Spleen (tissue), 7 donors: ENCODE data around the gene KLHL33.

Source experiments
- POLR2A ChIP-seq, 3 donors: fragments of 450-650 bp; IDR thresholded peaks; one replicate each; pipeline ENCODE4 v1.5.1; 2017; ENCODE audit warnings: antibody characterized with exemption in 3 of 3, mild to moderate bottlenecking in 1 of 3
- POLR2AphosphoS5 ChIP-seq, 3 donors: sonication (generic); formaldehyde crosslinking; IDR thresholded peaks; one replicate each; pipeline ENCODE4 v1.5.1; 2017; ENCODE audit warnings: antibody characterized with exemption in 3 of 3
- TF ChIP-seq, protein P1 (sequence below), 11 experiments: fragments of 200-600 bp in 7 of 11; fragments of 450-650 bp in 4 of 11; sonication (generic) in 4 of 11; IDR thresholded peaks in 8 of 11; conservative IDR thresholded peaks in 3 of 11; 1 replicate in 7 of 11; 2 replicates in 4 of 11; pipeline versions ENCODE4 v1.4.0 to v1.8.0; 2016 to 2021; ENCODE audit warnings: antibody characterized with exemption in 11 of 11, inconsistent platforms in 4 of 11, mild to moderate bottlenecking in 1 of 11
- donor health status: DM: no; HTN: no; CAD: no; lungs with moderate emphysema.
- donor health status: DM: no; HTN: no; CAD: no.
- donor health status: DM: no; HTN: no; CAD: no.

DNA sequence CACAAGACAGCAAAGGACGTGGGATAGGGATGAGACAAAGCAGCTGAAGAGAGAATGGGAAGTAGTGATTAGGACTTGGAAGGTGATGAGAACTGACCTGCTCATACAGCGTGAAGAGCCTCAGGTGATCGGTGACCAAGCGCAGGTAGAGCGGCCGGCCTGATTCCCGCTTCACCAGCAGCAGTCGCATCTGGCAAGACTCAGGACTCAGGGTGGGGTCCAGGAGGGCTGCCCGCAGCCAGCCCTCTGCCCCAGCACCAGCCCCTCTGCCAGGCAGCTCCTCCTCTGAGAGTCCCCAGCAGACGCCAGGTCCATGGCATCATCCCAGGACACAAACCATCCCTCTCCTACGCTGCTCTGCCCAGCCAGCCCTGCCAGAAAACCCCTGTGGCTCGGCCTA lies 53.4 kb downstream of the KLHL33 start:
- TF ChIP-seq, protein P1, sequence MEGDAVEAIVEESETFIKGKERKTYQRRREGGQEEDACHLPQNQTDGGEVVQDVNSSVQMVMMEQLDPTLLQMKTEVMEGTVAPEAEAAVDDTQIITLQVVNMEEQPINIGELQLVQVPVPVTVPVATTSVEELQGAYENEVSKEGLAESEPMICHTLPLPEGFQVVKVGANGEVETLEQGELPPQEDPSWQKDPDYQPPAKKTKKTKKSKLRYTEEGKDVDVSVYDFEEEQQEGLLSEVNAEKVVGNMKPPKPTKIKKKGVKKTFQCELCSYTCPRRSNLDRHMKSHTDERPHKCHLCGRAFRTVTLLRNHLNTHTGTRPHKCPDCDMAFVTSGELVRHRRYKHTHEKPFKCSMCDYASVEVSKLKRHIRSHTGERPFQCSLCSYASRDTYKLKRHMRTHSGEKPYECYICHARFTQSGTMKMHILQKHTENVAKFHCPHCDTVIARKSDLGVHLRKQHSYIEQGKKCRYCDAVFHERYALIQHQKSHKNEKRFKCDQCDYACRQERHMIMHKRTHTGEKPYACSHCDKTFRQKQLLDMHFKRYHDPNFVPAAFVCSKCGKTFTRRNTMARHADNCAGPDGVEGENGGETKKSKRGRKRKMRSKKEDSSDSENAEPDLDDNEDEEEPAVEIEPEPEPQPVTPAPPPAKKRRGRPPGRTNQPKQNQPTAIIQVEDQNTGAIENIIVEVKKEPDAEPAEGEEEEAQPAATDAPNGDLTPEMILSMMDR (IDR thresholded peaks at IDR 0.05 in 8 of 11, conservative IDR thresholded peaks at IDR 0.05 in 3 of 11): no peak
- TF ChIP-seq POLR2AphosphoS5 (IDR thresholded peaks at IDR 0.05) (no peak), POLR2A (IDR thresholded peaks at IDR 0.05) (no peak)
